ENCODE measurements around the gene SSNA1.

Gene SSNA1

GRCh38 chr9:137147091-137147792 is 41.2 kb upstream of the SSNA1 start:
- H3K27me3 ChIP-seq (replicated peaks; ENCODE audit: control insufficient read depth, insufficient read depth, low read length) = no peaks in the 10 kb centered on the region
- no peak overlapping the region for H3K4me3 ChIP-seq (replicated peaks; ENCODE audit: low read depth, low read length)
- TF ChIP-seq, protein P1, sequence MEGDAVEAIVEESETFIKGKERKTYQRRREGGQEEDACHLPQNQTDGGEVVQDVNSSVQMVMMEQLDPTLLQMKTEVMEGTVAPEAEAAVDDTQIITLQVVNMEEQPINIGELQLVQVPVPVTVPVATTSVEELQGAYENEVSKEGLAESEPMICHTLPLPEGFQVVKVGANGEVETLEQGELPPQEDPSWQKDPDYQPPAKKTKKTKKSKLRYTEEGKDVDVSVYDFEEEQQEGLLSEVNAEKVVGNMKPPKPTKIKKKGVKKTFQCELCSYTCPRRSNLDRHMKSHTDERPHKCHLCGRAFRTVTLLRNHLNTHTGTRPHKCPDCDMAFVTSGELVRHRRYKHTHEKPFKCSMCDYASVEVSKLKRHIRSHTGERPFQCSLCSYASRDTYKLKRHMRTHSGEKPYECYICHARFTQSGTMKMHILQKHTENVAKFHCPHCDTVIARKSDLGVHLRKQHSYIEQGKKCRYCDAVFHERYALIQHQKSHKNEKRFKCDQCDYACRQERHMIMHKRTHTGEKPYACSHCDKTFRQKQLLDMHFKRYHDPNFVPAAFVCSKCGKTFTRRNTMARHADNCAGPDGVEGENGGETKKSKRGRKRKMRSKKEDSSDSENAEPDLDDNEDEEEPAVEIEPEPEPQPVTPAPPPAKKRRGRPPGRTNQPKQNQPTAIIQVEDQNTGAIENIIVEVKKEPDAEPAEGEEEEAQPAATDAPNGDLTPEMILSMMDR (IDR thresholded peaks at IDR 0.05; ENCODE audit: insufficient read depth, low read length, poor library complexity, severe bottlenecking) = no peak
- no peak for DNase-seq (ENCODE audit: extremely low read depth, insufficient read length)
- no peaks in the 10 kb centered on the region for H3K36me3 ChIP-seq (ENCODE audit: control insufficient read depth, insufficient read depth, low read length)

DNA sequence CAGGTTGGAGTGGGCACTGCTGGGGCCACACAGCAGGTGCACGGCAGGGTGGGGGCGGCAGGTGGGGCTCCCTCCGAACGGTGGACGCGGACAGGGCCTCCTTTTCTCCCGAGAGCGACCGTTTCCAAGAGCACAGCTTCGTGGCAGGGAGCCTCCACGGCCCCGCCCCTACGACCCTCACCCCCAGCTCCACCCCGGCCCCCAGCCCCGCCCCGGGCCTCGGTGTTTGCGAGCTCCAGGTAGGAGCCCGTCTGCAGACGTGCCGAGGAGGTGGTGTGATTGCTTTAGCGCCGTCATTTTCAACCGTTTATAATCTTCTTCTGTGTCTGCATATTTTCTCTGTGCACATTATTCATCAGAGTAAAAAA is 40.7 kb upstream of the SSNA1 start:
- TF ChIP-seq, protein P1 (IDR thresholded peaks at IDR 0.05; ENCODE audit: insufficient read depth, low read length, poor library complexity, severe bottlenecking) = no peak
- no peak for DNase-seq (ENCODE audit: extremely low read depth, insufficient read length)
- H3K36me3 ChIP-seq (ENCODE audit: control insufficient read depth, insufficient read depth, low read length) = no peaks in the 10 kb centered on the region

GRCh38 chr9:137148242-137148641 is 40.2 kb upstream of the SSNA1 start:
- Histone ChIP-seq H3K27me3 (replicated peaks; ENCODE audit: control insufficient read depth, insufficient read depth, low read length) (no peaks in the 10 kb centered on the region), H3K36me3 (ENCODE audit: control insufficient read depth, insufficient read depth, low read length) (no peaks in the 10 kb centered on the region), H3K4me3 (replicated peaks; ENCODE audit: low read depth, low read length) (no peak overlapping the region)
- TF ChIP-seq, protein P1 (IDR thresholded peaks at IDR 0.05; ENCODE audit: insufficient read depth, low read length, poor library complexity, severe bottlenecking) = no peak
- no peak for DNase-seq (ENCODE audit: extremely low read depth, insufficient read length)

More for the DNA sequence above, 40.7 kb upstream of the SSNA1 start:
- no peak overlapping the region for H3K4me3 ChIP-seq (replicated peaks; ENCODE audit: low read depth, low read length)
- H3K27me3 ChIP-seq (replicated peaks; ENCODE audit: control insufficient read depth, insufficient read depth, low read length) = no peaks in the 10 kb centered on the region

GRCh38 chr9:137148661-137149060 is 39.8 kb upstream of the SSNA1 start:
- TF ChIP-seq, protein P1 (IDR thresholded peaks at IDR 0.05; ENCODE audit: insufficient read depth, low read length, poor library complexity, severe bottlenecking) = no peak
- no peak for DNase-seq (ENCODE audit: extremely low read depth, insufficient read length)
- Histone ChIP-seq H3K27me3 (replicated peaks; ENCODE audit: control insufficient read depth, insufficient read depth, low read length) (no peaks in the 10 kb centered on the region), H3K36me3 (ENCODE audit: control insufficient read depth, insufficient read depth, low read length) (no peaks in the 10 kb centered on the region), H3K4me3 (replicated peaks; ENCODE audit: low read depth, low read length) (no peak overlapping the region)

- H3K27me3 ChIP-seq (replicated peaks; ENCODE audit: control insufficient read depth, insufficient read depth, low read length) = no peaks in the 10 kb centered on the region
- no peak overlapping the region for H3K4me3 ChIP-seq (replicated peaks; ENCODE audit: low read depth, low read length)
- no peak for DNase-seq (ENCODE audit: extremely low read depth, insufficient read length)
- no peaks in the 10 kb centered on the region for H3K36me3 ChIP-seq (ENCODE audit: control insufficient read depth, insufficient read depth, low read length)
- TF ChIP-seq, protein P1 (IDR thresholded peaks at IDR 0.05; ENCODE audit: insufficient read depth, low read length, poor library complexity, severe bottlenecking) = no peak
These were observed 39.1 kb upstream of the SSNA1 start for GRCh38 chr9:137149363-137149762.
